B cell (primary cell): ENCODE data around the gene MAN1A1. TPM values are rescaled to one million over a fixed set of nuclear protein-coding genes. Genes with fewer than 3 reads are reported as not detected.

ENCODE experiments used
- ATAC-seq: fragments of 200-7000 bp; cut with Tn5 transposase; one replicate; pipeline ENCODE4 v1.10.0; 2021; ENCODE audit warnings: low read depth, mild to moderate bottlenecking, moderate number of reproducible peaks, moderate library complexity
- CTCF ChIA-PET: fragments of 350-600 bp; sonication (Branson Sonifier 250); formaldehyde crosslinking; loops from one replicate; lab custom pipeline; 2021; ENCODE audit warnings: antibody characterized with exemption, inconsistent platforms; lab: Charles Lee
- POLR2A ChIA-PET: fragments of 350-600 bp; sonication (Branson Sonifier 250); formaldehyde crosslinking; loops from one replicate; lab custom pipeline; 2021; ENCODE audit warnings: antibody characterized with exemption; lab: Charles Lee
- DNase-seq: peaks from one replicate; pipeline ENCODE4 v3.0.0; 2013
- H2AFZ ChIP-seq: 2 replicates; pipeline ENCODE4 v1.6.1; 2012; ENCODE audit warnings: mild to moderate bottlenecking, low read depth, low read length; ENCODE audit not compliant: insufficient read depth, poor library complexity, severe bottlenecking
- H3K27ac ChIP-seq, 2 donors: 1 replicate in 1 of 2; 2 replicates in 1 of 2; pipeline ENCODE4 v1.5.1; 2012 to 2013; ENCODE audit warnings: low read length in 2 of 2, mild to moderate bottlenecking in 2 of 2, moderate library complexity in 1 of 2
- H3K27me3 ChIP-seq, 4 experiments: fragments of 200-600 bp in 1 of 4; sonication (generic) in 1 of 4; replicated peaks in 1 of 4; 1 replicate in 2 of 4; 2 replicates in 2 of 4; pipeline versions ENCODE4 v1.6.1 to v1.7.0; 2013 to 2016; ENCODE audit warnings: low read length in 3 of 4, mild to moderate bottlenecking in 2 of 4, mixed read lengths in 1 of 4, moderate library complexity in 1 of 4; ENCODE audit not compliant: insufficient read depth in 4 of 4, control insufficient read depth in 3 of 4; ENCODE audit errors: control extremely low read depth in 1 of 4
- H3K36me3 ChIP-seq, 2 experiments: replicated peaks in 1 of 2; 1 replicate in 1 of 2; 2 replicates in 1 of 2; pipeline versions ENCODE4 v1.6.1 to v1.7.1; 2013; ENCODE audit warnings: low read length in 1 of 2; ENCODE audit not compliant: insufficient read depth in 2 of 2, control insufficient read depth in 1 of 2; ENCODE audit errors: control extremely low read depth in 1 of 2, extremely low read depth in 1 of 2
- H3K4me1 ChIP-seq, 2 donors: fragments of 200-600 bp in 1 of 2; sonication (generic) in 1 of 2; 1 replicate in 1 of 2; 2 replicates in 1 of 2; pipeline versions ENCODE4 v1.5.1 to v1.6.1; 2013 to 2017; ENCODE audit warnings: low read length in 2 of 2; ENCODE audit not compliant: control insufficient read depth in 2 of 2, insufficient read depth in 2 of 2
- H3K4me2 ChIP-seq: replicated peaks from 2 replicates; pipeline ENCODE3; 2012; ENCODE audit warnings: mild to moderate bottlenecking, low read depth, low read length; ENCODE audit not compliant: poor library complexity, severe bottlenecking
- H3K4me3 ChIP-seq, 5 experiments: fragments of 200-600 bp in 1 of 5; sonication (generic) in 1 of 5; 1 replicate in 3 of 5; 2 replicates in 2 of 5; pipeline versions ENCODE4 v1.5.1 to v1.7.0; 2011 to 2016; ENCODE audit warnings: low read length in 4 of 5, mild to moderate bottlenecking in 4 of 5, low read depth in 2 of 5, control low read depth in 1 of 5, moderate library complexity in 1 of 5; ENCODE audit not compliant: insufficient read depth in 1 of 5; ENCODE audit errors: control extremely low read depth in 1 of 5, extremely low read depth in 1 of 5
- H3K79me2 ChIP-seq: fragments of 200-600 bp; sonication (generic); one replicate; pipeline ENCODE4 v1.6.0; 2016; ENCODE audit warnings: low read length; ENCODE audit not compliant: control insufficient read depth, insufficient read depth
- H3K9ac ChIP-seq: fragments of 200-600 bp; sonication (generic); 2 replicates; pipeline ENCODE4 v1.6.1; 2017; ENCODE audit warnings: mild to moderate bottlenecking, low read length, moderate library complexity
- H3K9me3 ChIP-seq, 3 donors: one replicate each; pipeline versions ENCODE4 v1.6.1 to v1.7.1; 2013; ENCODE audit warnings: low read length in 2 of 3; ENCODE audit not compliant: control insufficient read depth in 2 of 3, insufficient read depth in 1 of 3; ENCODE audit errors: control extremely low read depth in 1 of 3
- H4K20me1 ChIP-seq: 2 replicates; pipeline ENCODE4 v1.6.0; 2012; ENCODE audit warnings: mild to moderate bottlenecking, low read length; ENCODE audit not compliant: insufficient read depth, control insufficient read depth, poor library complexity, severe bottlenecking
- H3K27ac Mint-ChIP-seq: one replicate; pipeline ENCODE4 v1.8.0; 2021; ENCODE audit warnings: mixed read lengths
- H3K27me3 Mint-ChIP-seq: one replicate; pipeline ENCODE4 v1.8.0; 2021; ENCODE audit warnings: mixed read lengths
- H3K4me1 Mint-ChIP-seq: one replicate; pipeline ENCODE4 v1.8.0; 2021; ENCODE audit warnings: mixed read lengths
- H3K4me3 Mint-ChIP-seq: one replicate; pipeline ENCODE4 v1.8.0; 2021; ENCODE audit warnings: mixed read lengths
- H3K9me3 Mint-ChIP-seq: one replicate; pipeline ENCODE4 v1.8.0; 2022; ENCODE audit warnings: mixed read lengths; ENCODE audit not compliant: insufficient read depth
- CTCF ChIP-seq: fragments of 200-600 bp; IDR thresholded peaks from one replicate; pipeline ENCODE4 v1.8.0; 2022; ENCODE audit warnings: antibody characterized with exemption, mild to moderate bottlenecking
- EZH2 ChIP-seq: IDR thresholded peaks from 2 replicates; pipeline ENCODE4 v1.6.1; 2012; ENCODE audit warnings: borderline replicate concordance, low read depth, mild to moderate bottlenecking, moderate library complexity, low read length; ENCODE audit not compliant: insufficient read depth, poor library complexity, severe bottlenecking
- WGBS: methylation state at CpG from one replicate; pipeline ENCODE4 v1.1.5; 2013; ENCODE audit warnings: missing lambda C conversion rate; ENCODE audit not compliant: insufficient coverage; 5-methylcytosine and 5-hydroxymethylcytosine counted together
- intact Hi-C: fragments of 100-400 bp; cut with micrococcal nuclease; formaldehyde crosslinking; loops from one replicate; pipeline ENCODE4 v1.10.0; 2022
- polyA plus RNA-seq: library from polyadenylated mRNA; depleted of rRNA; stranded (reverse); fragments of >200 nt; gene quantifications from 2 replicates; pipeline ENCODE4 v1.2.3, GENCODE V29; 2012
- total RNA-seq, 2 donors: library from RNA; stranded (reverse); fragments of 120-200 nt in 1 of 2; gene quantifications; 1 replicate in 1 of 2; 2 replicates in 1 of 2; pipeline versions ENCODE4 v1.2.3 to v1.2.4, GENCODE V29; 2013 to 2022

MAN1A1 gene
- total and polyA plus RNA-seq, 2 donors (not counting 1 experiment from before 2014, with no cell fraction given), result 5.1 to 31.7 TPM

DNA sequence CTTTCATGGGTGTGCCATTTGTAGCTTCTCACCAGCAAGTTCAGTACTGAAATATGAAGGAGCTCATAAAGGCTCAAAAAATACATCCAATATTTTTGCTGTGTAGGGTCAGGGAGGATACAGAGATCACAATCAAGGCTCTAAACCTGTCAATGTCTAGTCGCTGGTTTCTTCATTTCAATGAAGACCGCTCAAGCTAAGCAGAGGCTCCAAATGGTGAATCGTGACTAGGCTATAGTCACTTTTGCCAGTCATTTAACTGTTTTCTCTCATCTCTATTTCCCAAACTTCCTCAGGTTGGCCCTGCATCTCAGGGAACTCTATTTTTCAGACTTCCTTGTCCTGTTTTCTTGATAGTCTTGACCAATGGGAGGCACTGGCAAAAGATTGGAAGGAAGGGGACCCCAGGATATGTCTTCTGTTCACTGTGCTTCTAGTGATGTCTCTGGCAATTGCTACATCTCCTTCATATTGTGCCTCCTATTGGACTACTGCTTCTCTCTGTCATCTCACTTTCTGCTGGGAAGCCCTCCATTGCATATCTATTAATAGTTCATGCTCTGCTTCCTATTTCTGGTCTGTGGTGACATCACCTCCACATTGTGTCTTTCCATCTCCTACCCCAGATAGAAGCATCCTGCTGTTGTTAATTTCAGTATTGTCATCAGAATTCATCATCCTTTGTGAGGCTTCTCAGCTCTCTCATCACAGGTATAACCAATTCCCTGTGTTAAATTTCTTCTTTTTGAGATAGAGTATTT lies 183.4 kb downstream of the MAN1A1 start:
- H4K20me1 ChIP-seq, result no peaks in the 10 kb centered on the region
- H3K27me3 Mint-ChIP-seq, result peaks cover 15% of the 10 kb centered on the region
- no peak for DNase-seq
- H3K27ac Mint-ChIP-seq, result no peak overlapping the region
- H3K79me2 ChIP-seq, result no peaks in the 10 kb centered on the region
- CTCF ChIA-PET, result no interaction called here
- H3K9ac ChIP-seq, result no peak overlapping the region
- no peaks in the 10 kb centered on the region for H3K36me3 ChIP-seq
- H3K4me3 ChIP-seq, result no peak overlapping the region
- H3K4me2 ChIP-seq, result no peak overlapping the region
- no peaks in the 10 kb centered on the region for H3K4me1 ChIP-seq
- no peak for TF ChIP-seq EZH2
- no peak for TF ChIP-seq CTCF
- intact Hi-C loops, result no loop called here
- 100% methylated on average over 3 of the region's 3 CpGs for WGBS
- H3K4me3 Mint-ChIP-seq, result no peak overlapping the region
- ATAC-seq, result no peak
- H3K27ac ChIP-seq, result no peak overlapping the region
- peaks cover 0 to 2% (median 0%) of the 10 kb centered on the region in 4 experiments for H3K27me3 ChIP-seq
- no peak overlapping the region for H2AFZ ChIP-seq
- POLR2A ChIA-PET, result no interaction called here
- no peaks in the 10 kb centered on the region for H3K9me3 ChIP-seq
- no peaks in the 10 kb centered on the region for H3K9me3 Mint-ChIP-seq
- H3K4me1 Mint-ChIP-seq, result peaks cover 3% of the 10 kb centered on the region

DNA sequence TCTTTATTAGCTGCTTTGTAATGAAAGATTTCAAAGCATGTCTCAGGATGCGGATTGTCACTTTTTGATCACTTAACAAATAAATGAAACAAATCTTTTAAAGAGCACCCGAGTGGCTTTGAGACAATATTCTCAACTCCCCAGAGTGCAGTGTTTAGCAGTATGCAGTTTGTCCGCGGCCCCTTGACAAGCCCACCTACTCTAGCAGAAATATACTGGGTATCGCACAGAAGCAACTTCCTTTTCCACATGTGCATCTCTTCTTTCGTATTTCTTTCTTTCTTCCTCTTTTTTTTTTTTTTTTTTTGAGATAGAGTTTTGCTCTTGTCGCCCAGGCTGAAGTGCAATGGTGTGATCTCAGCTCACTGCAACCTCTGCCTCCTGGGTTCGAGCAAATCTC lies 186.6 kb downstream of the MAN1A1 start:
- Mint-ChIP-seq H3K27me3 (peaks cover 30% of the 10 kb centered on the region), H3K9me3 (no peaks in the 10 kb centered on the region), H3K27ac (no peak overlapping the region), H3K4me3 (no peak overlapping the region), H3K4me1 (peaks cover 3% of the 10 kb centered on the region)
- WGBS, result 65% methylated on average over 4 of the region's 8 CpGs
- POLR2A ChIA-PET, result no interaction called here
- H4K20me1 ChIP-seq, result no peaks in the 10 kb centered on the region
- no peak overlapping the region for H3K27ac ChIP-seq
- CTCF ChIA-PET, result no interaction called here
- TF ChIP-seq EZH2, result no peak
- no peak for TF ChIP-seq CTCF
- no peak overlapping the region for H3K4me2 ChIP-seq
- intact Hi-C loops, result no loop called here
- H3K79me2 ChIP-seq, result no peaks in the 10 kb centered on the region
- H3K36me3 ChIP-seq, result no peaks in the 10 kb centered on the region
- H3K9ac ChIP-seq, result no peak overlapping the region
- DNase-seq (no peak), ATAC-seq (no peak)
- no peaks in the 10 kb centered on the region for H3K4me1 ChIP-seq
- H3K4me3 ChIP-seq, result no peak overlapping the region
- H2AFZ ChIP-seq, result no peak overlapping the region
- no peaks in the 10 kb centered on the region for H3K9me3 ChIP-seq
- H3K27me3 ChIP-seq, result peaks cover 0 to 2% (median 0%) of the 10 kb centered on the region in 4 experiments
